Calu3 (cell line): ENCODE measurements around the gene MCTP2. TPM values are rescaled to one million over a fixed set of nuclear protein-coding genes. Genes with fewer than 3 reads are reported as not detected.
A peak's percentile ranks its signal among the peaks of the same experiment; 100 is the strongest.

Source experiments
- Bru-seq: library from RNA; stranded (reverse); fragments of 400-500 nt; gene quantifications from one replicate; lab custom pipeline; 2021; lab: Mats Ljungman, UMichigan
- BruChase-seq, 2 experiments: library from RNA; stranded (reverse); fragments of 400-500 nt; gene quantifications; one replicate each; lab custom pipeline; 2021; lab: Mats Ljungman, UMichigan
- BruUV-seq: library from RNA; stranded (reverse); fragments of 400-500 nt; replicated peaks from 2 replicates; lab custom pipeline; 2021; lab: Mats Ljungman, UMichigan
- CTCF ChIA-PET: fragments of 300-600 bp; sonication (Branson Sonifier 250); formaldehyde crosslinking; loops from one replicate; lab custom pipeline; 2022; ENCODE audit warnings: antibody characterized with exemption; lab: Charles Lee
- DNase-seq: peaks from one replicate; pipeline ENCODE4 v3.0.0; 2022
- H3K27ac Mint-ChIP-seq: one replicate; pipeline ENCODE4 v1.8.0; 2022; ENCODE audit warnings: mixed read lengths; ENCODE audit not compliant: unreplicated experiment
- H3K27me3 Mint-ChIP-seq: one replicate; pipeline ENCODE4 v1.8.0; 2022; ENCODE audit warnings: mixed read lengths; ENCODE audit not compliant: unreplicated experiment
- H3K36me3 Mint-ChIP-seq: one replicate; pipeline ENCODE4 v1.8.0; 2022; ENCODE audit warnings: mild to moderate bottlenecking, moderate library complexity, mixed read lengths; ENCODE audit not compliant: insufficient read depth, unreplicated experiment
- H3K4me1 Mint-ChIP-seq: one replicate; pipeline ENCODE4 v1.8.0; 2022; ENCODE audit warnings: mild to moderate bottlenecking, low read depth, mixed read lengths; ENCODE audit not compliant: unreplicated experiment
- H3K4me3 Mint-ChIP-seq: one replicate; pipeline ENCODE4 v1.8.0; 2022; ENCODE audit warnings: mild to moderate bottlenecking, low read depth, moderate library complexity, mixed read lengths; ENCODE audit not compliant: unreplicated experiment
- H3K9me3 Mint-ChIP-seq: one replicate; pipeline ENCODE4 v1.8.0; 2022; ENCODE audit warnings: low read depth, mixed read lengths; ENCODE audit not compliant: unreplicated experiment
- intact Hi-C: fragments of 100-400 bp; cut with micrococcal nuclease; formaldehyde crosslinking; loops from one replicate; pipeline ENCODE4 v1.10.0; 2022; ENCODE audit not compliant: unreplicated experiment
- long read RNA-seq: library from polyadenylated mRNA; stranded (forward); transcript quantifications from one replicate; pipeline ENCODE4 v2.0.0, GENCODE V29; 2022
- total RNA-seq: library from RNA; stranded (reverse); gene quantifications from 2 replicates; pipeline ENCODE4 v1.2.3, GENCODE V29; 2022
- TF ChIP-seq, protein P1 (sequence below): fragments of 200-600 bp; IDR thresholded peaks from one replicate; pipeline ENCODE4 v1.8.0; 2022; ENCODE audit warnings: antibody characterized with exemption; ENCODE audit not compliant: unreplicated experiment

MCTP2 gene, protein sequence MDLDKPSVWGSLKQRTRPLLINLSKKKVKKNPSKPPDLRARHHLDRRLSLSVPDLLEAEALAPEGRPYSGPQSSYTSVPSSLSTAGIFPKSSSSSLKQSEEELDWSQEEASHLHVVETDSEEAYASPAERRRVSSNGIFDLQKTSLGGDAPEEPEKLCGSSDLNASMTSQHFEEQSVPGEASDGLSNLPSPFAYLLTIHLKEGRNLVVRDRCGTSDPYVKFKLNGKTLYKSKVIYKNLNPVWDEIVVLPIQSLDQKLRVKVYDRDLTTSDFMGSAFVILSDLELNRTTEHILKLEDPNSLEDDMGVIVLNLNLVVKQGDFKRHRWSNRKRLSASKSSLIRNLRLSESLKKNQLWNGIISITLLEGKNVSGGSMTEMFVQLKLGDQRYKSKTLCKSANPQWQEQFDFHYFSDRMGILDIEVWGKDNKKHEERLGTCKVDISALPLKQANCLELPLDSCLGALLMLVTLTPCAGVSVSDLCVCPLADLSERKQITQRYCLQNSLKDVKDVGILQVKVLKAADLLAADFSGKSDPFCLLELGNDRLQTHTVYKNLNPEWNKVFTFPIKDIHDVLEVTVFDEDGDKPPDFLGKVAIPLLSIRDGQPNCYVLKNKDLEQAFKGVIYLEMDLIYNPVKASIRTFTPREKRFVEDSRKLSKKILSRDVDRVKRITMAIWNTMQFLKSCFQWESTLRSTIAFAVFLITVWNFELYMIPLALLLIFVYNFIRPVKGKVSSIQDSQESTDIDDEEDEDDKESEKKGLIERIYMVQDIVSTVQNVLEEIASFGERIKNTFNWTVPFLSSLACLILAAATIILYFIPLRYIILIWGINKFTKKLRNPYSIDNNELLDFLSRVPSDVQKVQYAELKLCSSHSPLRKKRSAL
- 30.1 and 40.5 TPM in 2 replicates for total RNA-seq
- percentile 87 among the genes with signal in this experiment for Bru-seq, nascent RNA
- percentile 59 among the genes with signal in this experiment for BruChase-seq, experiment 1, labeled RNA remaining after a 6-hour chase
- percentile 62 among the genes with signal in this experiment for BruChase-seq, experiment 2, labeled RNA remaining after a 2-hour chase
- long read RNA-seq, full-length matches to known transcripts, result 1 of 29 reads
- long read RNA-seq, partial matches to known transcripts, result 2 of 29 reads
- long read RNA-seq, other reads (novel, unspliced or antisense), result 26 of 29 reads

DNA sequence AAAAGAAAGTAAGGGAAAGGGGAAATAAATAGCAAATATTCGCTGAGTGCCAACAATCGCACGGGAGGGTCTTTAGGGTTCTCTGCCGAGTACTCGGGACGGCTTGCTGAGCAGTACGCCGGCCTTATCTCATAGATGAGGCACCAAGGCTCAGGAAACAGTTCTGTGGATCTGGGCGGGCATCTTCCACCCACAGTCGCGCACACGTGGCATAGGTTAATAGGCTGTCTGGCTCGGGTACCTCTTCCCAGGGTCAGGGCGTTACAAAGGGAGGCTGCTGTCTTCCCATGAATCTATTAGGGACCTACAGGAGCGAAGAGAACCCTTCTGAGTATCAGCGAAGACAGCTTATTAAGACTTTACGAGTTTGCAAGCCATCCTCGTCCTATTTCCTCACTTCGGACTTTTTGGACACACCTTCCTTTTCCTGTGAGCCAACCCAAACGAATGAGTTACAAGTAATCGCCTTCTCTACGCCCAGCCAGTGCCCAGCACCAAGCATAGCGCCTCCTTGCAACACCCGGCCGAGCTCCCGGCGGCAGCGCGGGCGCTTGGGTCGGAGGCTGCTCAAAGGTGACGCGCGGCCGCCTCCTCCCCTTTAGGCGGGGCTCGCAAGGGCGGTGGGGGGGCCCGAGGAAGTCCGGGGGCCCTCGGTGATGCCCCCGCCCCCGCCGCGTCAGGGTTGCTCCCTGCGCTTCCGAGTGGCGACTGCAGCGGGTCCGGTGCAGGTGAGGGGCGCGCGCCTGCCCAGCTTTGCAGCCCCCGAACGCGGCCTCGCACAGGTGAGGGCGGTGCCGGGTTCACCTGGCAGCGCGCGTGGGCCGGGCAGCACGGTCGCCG is at the start of gene MCTP2:
MCTP2 (plus strand) TSS at position 679 of the 840 bp plus-strand sequence. CDS start 66,705 bp downstream, outside the sequence.
- BruUV-seq, result TSS peak; percentile 93
- peak within 1 kb of the TSS; percentile 93 for H3K27ac Mint-ChIP-seq
- H3K4me3 Mint-ChIP-seq, result peak within 1 kb of the TSS; percentile 77
- TF ChIP-seq, protein P1, sequence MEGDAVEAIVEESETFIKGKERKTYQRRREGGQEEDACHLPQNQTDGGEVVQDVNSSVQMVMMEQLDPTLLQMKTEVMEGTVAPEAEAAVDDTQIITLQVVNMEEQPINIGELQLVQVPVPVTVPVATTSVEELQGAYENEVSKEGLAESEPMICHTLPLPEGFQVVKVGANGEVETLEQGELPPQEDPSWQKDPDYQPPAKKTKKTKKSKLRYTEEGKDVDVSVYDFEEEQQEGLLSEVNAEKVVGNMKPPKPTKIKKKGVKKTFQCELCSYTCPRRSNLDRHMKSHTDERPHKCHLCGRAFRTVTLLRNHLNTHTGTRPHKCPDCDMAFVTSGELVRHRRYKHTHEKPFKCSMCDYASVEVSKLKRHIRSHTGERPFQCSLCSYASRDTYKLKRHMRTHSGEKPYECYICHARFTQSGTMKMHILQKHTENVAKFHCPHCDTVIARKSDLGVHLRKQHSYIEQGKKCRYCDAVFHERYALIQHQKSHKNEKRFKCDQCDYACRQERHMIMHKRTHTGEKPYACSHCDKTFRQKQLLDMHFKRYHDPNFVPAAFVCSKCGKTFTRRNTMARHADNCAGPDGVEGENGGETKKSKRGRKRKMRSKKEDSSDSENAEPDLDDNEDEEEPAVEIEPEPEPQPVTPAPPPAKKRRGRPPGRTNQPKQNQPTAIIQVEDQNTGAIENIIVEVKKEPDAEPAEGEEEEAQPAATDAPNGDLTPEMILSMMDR, result no peak
- CTCF ChIA-PET, result interaction anchor here (0.7 to 2.5 kb wide), 9 partner anchors 10 to 96 kb away, joined by 3 to 13 read pairs (median 4); no protein-coding TSS in a partner anchor
- intact Hi-C loops, result loop anchor here (2.0 kb wide), 3 partner anchors 32 to 94 kb away; no protein-coding TSS in a partner anchor
- peak; percentile 95 for DNase-seq
- peaks cover 26% of the 10 kb centered on the region for H3K36me3 Mint-ChIP-seq
- H3K27me3 Mint-ChIP-seq, result no peaks in the 10 kb centered on the region
- no peaks in the 10 kb centered on the region for H3K9me3 Mint-ChIP-seq
- peaks cover 31% of the 10 kb centered on the region for H3K4me1 Mint-ChIP-seq

DNA sequence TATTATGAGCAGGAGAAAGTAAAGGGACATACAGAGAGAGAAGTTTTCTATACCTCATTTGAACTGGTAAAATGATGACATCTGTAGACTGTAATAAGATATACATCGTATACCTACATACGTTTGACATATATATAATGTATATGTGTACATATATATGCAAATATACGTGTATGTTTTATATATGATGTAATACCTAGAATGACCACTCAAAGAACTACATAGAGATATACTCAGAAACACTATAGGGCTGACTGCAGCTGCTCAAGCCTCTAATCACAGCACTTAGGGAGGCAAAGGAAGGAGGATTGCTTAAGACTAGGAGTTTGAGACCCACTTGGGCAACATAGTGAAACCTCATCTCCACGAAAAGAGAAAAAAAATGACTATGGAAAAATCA is 48.5 kb upstream of the MCTP2 start:
- Mint-ChIP-seq H3K27me3 (no peaks in the 10 kb centered on the region), H3K4me3 (no peak overlapping the region), H3K9me3 (no peaks in the 10 kb centered on the region), H3K27ac (no peak overlapping the region), H3K4me1 (no peaks in the 10 kb centered on the region), H3K36me3 (no peaks in the 10 kb centered on the region)
- CTCF ChIA-PET, result interaction anchor here (0.7 kb wide), 1 partner anchor 17 kb away, joined by 6 read pairs; no protein-coding TSS in a partner anchor
- DNase-seq, result no peak
- no TSS peak for BruUV-seq
- intact Hi-C loops, result no loop called here
- TF ChIP-seq, protein P1, result no peak

DNA sequence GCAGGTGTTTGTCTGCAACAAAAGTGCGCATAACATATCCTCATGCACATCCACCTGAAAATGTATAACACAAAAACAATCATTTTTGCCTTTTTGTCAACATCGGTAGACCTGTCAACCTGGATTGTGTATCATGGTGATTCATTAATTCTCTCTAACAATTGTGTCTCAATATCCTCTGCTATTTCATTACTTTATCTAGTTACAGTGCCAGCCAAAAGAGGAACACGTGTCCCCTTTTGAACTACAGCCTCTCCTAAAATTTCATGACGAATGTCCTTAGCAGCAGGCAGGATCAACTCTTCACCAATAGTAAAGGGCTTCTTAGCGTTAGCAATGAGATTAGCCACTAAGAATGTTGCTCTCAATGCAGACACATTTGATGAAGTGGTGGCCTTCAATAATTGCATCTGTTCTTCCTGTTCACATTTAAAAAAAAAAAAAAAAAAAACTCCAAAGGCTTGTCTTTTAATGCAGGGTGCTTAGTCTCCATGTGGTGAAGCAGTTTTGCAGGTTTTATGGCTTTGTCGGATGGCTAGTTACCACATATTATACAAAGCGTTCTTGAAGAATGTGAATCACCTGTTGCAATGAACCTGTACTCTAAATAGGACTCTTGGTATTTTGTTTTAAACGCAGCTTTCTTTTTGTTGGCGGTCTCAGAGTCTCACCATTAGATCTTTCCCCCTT is 45.7 kb upstream of the MCTP2 start:
- CTCF ChIA-PET, result no interaction called here

More for the DNA sequence above, 45.7 kb upstream of the MCTP2 start:
- Mint-ChIP-seq H3K4me3 (no peak overlapping the region), H3K4me1 (no peaks in the 10 kb centered on the region), H3K27me3 (no peaks in the 10 kb centered on the region), H3K27ac (no peak overlapping the region), H3K9me3 (no peaks in the 10 kb centered on the region), H3K36me3 (no peaks in the 10 kb centered on the region)
- no peak for DNase-seq
- intact Hi-C loops, result no loop called here
- TF ChIP-seq, protein P1, result no peak
- BruUV-seq, result no TSS peak
